Endothelial cell of hepatic sinusoid (primary cell): ENCODE results near the gene GNA15.
"Not testable (repeated sequence)": the region's sequence is repeated elsewhere in the genome, so short reads cannot be mapped to it uniquely, and the experiment has no call there.

Experiments used
- in situ Hi-C: cut with HindIII; loops from 2 replicates; pipeline ENCODE4 v1.10.0; 2017; ENCODE audit warnings: low sequenced_read_pairs

GNA15 gene

GRCh38 chr19:3202895-3203294 is 67.1 kb downstream of the GNA15 start:
- in situ Hi-C loops = not testable (repeated sequence)

GRCh38 chr19:3203805-3204645 is 68.2 kb downstream of the GNA15 start:
- in situ Hi-C loops = no loop called here

DNA sequence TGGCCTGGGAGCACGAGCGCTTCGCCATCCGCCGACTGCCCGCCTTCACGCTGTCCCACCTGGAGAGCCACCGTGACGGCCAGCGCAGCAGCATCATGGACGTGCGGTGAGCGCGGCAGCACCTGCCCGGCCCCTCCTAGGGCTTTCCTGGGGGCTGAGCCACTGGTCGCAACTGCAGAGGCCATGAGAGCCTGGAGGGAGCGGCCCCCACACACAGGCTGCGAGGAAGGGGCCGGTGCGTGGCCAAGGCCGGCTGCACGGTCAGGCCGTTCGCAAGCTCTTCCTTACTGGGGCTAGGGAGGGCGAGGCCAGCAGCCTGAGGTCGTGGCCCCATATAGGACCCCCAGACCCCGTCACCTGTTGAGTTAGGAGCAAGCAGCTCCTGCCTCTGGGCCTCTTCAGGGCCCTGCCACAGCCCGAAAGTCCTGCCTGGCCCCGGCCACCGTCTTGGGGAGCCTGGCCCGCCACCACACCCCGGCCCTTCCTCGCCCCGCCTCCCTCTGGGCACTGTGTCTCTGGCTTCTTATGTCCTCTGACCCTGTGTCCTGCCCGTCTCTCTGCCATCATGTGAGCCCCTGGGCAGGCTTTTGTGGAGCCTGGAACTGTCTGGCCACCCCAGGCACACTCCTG is 68.9 kb downstream of the GNA15 start:
- in situ Hi-C loops = no loop called here

GRCh38 chr19:3206216-3206953 is 70.6 kb downstream of the GNA15 start:
- in situ Hi-C loops = no loop called here

GRCh38 chr19:3207461-3208242 is 71.8 kb downstream of the GNA15 start:
- in situ Hi-C loops = no loop called here

GRCh38 chr19:3208317-3209207 is 72.7 kb downstream of the GNA15 start:
- in situ Hi-C loops = no loop called here

DNA sequence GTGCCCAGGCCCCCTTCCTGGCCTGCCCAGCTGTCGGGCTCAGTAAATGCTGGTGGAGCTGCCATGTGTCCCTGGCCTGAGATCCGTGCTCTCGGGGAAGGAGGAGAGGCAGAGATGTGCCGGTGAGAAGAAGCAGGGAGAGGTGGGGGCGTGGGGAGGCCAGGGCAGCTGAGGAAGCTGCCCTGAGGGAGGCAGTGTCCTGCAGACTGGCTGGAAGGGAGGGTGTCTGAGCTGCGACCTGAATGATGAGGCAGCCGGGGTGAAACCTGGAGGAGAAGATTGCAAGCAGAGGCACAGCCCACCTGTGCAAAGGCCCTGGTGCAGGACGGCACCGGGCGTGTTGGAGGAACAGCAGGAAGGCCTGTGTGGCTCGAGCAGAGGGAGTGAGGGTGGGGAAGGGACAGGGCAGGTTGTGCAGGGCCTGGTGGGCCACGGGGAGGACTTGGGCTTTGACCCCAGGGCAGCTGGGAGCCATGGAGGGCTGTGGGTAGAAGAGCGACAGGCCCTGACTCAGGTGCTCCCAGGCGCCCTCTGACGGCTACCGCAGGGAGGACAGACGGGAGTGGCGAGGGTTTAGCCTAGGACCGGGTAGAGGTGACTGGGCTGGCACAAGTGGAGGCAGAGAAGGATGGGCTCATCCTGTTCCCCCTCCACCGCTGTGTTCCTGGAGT is 74.6 kb downstream of the GNA15 start:
- in situ Hi-C loops = no loop called here

DNA sequence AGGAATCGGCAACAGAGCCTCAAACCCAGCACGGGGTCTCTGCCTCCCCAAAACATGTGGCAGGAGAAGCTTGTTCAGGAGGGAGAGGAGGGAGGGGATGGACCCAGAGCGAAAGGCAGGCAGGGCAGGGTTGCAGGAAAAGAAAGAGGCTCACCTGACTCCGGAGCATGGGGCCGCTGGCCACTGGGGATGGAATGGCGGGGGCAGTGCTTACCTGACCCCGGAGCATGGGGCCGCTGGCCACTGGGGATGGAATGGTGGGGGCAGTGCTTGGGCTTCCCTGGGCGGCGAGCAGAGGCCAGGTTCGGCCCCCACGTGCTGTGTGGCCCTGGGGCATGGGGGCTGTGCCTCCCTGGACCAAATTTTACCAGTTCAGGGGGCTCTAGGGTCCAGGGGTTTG is 75.4 kb downstream of the GNA15 start:
- in situ Hi-C loops = no loop called here

GRCh38 chr19:3213159-3213558 is 77.3 kb downstream of the GNA15 start:
- in situ Hi-C loops = no loop called here
